GM19397 (cell line): ENCODE measurements around the gene ALAS1.

Experiments used
- ATAC-seq: cut with Tn5 transposase; IDR thresholded peaks from one replicate; pipeline ENCODE4 v1.9.1; 2021; ENCODE audit warnings: mild to moderate bottlenecking, moderate library complexity; ENCODE audit not compliant: unreplicated experiment

ALAS1 gene

DNA sequence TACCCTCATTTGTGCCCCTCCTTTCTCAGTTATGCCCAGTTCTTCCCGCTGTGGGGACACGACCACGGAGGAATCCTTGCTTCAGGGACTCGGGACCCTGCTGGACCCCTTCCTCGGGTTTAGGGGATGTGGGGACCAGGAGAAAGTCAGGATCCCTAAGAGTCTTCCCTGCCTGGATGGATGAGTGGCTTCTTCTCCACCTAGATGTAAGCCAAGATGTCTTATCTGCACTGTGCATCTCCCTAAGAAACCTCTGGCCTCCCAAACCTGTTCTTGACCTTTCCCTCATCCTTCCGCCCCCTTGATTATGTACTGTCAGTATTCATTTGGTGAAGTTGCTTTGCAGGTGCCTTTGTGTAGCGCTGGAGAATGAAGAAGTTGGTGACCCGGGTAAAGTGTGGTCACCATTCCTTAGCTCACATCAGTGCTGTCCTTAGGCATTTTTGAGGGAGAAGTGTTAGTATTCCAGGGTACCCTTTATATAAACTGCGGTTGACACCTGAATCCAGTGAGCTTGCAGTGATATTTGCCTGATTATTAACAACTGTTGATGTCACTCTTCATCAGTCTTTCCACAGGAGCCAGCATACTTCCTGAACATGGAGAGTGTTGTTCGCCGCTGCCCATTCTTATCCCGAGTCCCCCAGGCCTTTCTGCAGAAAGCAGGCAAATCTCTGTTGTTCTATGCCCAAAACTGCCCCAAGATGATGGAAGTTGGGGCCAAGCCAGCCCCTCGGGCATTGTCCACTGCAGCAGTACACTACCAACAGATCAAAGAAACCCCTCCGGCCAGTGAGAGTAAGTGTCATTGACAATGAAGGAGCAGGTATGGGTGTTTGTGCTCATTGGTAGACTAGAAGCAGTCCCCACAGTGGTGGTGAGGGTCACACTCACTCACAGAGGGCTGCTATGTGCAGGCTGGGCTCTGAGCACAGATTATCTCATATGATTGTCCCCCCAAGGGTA lies 966 bp downstream of the ALAS1 start:
- ATAC-seq, result no peak

DNA sequence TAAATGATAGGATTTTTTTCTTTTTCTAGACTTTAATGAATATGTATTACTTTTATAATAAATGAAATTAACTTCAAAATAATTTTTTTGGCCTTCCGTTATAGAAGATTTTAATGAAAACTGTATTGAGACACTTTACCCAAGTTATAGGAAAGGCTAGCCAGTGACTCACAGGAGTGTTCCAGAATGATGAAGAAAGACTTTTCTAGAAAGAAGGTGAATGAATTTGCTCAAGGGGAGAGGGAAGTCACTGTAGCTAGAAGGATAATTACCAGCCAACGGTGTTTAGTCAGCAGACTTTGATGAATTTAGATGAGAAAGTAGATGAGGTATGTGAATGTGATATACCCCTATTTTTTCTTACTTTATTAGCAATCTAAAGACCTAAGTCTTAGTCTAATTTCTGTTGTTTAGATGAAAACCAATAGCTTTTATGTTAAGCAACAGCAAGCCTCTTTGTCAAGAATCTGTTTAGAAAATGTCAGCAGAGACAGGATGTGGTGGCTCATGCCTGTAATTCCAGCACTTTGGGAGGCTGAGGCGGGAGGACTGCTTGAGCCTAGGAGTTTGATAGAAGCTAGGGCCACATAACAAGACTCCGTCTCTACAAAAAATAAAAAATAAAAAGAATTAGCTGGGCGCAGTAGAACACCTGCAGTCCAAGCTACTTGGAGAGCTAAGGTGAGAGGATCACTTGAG lies 3.2 kb downstream of the ALAS1 start:
- ATAC-seq, result no peak

DNA sequence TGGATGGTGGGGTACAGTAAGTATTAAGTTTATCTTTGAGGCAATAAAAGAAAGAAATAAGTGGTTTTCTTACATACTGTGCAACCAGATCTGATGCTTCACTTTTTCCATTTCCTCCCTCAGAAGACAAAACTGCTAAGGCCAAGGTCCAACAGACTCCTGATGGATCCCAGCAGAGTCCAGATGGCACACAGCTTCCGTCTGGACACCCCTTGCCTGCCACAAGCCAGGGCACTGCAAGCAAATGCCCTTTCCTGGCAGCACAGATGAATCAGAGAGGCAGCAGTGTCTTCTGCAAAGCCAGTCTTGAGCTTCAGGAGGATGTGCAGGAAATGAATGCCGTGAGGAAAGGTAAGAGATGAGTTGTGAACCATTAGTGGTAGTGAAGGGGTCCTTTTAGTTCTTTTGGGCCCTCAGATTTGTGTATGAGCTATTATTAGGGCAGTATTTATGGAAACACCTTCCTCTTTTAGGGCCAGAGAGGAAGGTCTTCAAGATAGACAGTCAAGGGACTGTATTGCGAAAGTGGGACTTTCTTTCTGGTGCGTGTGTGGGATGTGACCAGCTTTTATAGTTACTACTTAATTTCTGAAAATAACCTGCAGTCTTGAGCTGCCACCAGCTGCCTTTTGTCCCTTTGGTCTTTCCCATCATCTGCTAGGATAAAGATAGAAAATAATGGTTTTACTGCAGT lies 4.6 kb downstream of the ALAS1 start:
- no peak for ATAC-seq

DNA sequence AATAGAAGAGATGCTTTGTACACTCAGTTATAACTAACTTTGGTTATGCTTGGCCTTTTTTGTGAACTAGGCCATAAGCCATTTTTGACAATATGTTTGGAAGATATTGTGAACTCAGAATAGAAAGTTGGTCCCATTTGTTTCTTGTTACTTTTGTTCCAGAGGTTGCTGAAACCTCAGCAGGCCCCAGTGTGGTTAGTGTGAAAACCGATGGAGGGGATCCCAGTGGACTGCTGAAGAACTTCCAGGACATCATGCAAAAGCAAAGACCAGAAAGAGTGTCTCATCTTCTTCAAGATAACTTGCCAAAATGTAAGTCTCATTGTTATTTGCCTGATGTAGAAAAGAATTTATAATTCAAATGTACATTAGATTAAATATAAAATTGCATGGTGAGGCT lies 5.7 kb downstream of the ALAS1 start:
- no peak for ATAC-seq

DNA sequence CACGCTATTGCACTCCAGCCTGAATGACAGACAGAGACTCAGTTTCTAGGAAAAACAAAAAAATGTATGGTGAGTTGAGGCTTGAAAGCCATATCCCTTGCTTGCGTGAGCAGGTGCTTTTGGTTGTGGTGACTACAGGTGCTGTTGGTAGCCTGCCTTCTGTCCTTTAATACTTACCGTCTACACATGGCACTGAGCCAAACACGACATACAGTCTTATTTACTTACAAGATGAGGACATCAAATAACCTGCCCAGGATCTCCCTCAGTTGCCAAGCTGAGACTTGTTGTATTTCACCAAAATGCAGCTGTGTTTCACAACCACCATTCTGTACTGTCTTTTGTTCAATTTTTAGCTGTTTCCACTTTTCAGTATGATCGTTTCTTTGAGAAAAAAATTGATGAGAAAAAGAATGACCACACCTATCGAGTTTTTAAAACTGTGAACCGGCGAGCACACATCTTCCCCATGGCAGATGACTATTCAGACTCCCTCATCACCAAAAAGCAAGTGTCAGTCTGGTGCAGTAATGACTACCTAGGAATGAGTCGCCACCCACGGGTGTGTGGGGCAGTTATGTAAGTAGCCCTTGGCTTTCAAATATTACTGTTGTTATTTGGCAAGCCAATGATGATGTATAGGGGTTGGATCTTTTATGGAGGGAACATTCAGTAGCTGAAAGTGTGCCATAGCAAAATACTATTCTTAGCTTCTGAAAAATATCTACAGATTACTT lies 6.5 kb downstream of the ALAS1 start:
- no peak for ATAC-seq

DNA sequence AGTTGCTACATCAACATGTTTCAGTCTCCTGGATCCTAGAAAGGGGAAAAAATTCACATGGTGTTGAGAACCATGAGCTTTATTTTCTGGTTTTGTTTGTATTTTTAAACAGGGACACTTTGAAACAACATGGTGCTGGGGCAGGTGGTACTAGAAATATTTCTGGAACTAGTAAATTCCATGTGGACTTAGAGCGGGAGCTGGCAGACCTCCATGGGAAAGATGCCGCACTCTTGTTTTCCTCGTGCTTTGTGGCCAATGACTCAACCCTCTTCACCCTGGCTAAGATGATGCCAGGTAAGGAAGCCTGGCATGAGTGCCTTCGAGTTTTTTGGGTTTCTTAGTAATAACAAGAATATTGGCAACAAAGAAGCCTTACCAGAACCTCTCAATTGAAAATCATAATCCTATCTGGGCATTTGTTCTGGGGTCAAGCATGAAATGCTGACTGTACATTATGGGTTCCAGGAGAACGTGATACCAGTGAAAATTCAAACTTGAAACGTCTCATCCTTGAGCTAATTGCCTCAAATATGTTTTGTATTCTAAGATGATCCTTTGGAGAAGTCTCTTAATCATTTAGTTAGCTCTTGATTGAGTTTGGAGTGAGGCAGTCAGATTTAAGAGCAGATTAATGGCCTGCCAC lies 7.9 kb downstream of the ALAS1 start:
- ATAC-seq, result no peak

DNA sequence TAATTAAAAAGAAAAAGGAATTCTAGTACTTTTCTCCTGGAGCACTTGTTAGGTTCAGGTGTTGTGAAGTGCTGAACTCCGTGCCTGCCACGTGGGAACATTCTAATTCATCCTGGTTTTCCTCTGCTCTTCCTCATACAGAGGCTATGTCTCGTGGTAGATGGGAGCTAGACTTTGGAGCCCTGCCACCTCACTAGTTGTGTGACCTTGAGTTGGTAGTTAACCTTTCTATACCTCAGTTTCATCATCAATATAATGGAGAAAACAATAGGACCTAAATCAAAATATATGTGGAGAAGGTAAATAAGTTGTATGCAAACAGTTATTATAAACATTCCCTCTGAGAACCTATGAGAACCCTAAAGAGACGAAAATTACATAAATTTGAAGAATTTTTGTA lies 10.6 kb downstream of the ALAS1 start:
- no peak for ATAC-seq

DNA sequence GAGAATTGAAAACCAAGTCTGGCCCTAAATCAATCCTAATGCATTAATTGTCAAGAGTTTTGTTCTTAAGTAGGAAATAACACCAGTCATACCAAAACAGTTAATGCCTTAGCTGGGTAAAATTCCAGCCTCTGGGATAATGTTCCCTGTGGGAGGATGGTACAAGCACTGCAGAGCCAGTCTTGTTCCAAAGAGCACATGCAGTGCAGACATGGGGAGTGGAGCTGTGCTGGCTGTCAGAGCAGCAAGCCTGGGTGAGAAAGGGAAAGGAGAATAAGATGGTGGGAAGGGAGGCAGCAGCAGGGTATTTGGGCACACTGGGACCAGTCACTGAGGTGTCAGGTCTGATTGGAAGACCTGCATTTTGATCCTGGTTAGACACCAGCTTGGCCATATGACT lies 12.1 kb downstream of the ALAS1 start:
- ATAC-seq, result no peak

DNA sequence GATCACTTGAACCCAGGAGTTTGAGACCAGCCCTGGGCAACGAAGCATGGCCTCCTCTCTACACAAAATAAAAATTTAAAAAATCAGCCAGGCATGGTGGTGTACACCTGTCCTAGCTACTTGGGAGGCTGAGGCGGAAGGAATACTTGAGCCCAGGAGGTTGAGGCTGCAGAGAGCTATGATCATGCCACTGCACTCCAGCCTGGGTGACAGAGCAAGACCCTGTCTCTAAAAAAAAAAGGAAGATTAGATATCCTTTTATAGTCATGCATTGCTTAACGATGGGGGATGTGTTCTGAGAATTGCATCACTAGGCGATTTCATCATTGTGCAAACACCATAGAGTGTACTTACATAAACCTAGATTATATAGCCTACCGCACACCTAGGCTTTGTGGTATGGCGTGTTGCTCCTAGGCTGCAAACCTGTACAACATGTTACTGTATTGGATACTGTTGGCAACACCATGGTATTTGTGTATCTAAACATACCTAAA lies 12.6 kb downstream of the ALAS1 start:
- ATAC-seq, result no peak

DNA sequence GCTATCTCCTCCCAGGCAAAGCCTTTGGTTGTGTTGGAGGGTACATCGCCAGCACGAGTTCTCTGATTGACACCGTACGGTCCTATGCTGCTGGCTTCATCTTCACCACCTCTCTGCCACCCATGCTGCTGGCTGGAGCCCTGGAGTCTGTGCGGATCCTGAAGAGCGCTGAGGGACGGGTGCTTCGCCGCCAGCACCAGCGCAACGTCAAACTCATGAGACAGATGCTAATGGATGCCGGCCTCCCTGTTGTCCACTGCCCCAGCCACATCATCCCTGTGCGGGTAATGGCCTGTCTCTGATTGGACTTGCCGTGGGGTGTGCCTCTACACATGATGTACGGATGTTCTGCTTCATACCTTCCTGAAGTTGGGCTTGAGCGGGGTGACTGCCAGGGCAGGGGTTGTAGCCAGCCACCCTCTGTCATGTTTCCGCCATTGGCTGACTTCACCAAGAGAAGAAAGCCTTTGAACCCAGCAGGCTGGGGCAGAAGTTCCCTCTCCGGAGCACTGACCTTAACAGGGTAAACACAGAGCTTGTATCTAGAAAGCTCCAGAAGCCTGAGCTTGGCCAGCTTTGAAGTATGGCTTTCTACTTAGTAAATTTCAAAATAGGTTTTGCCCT lies 13.4 kb downstream of the ALAS1 start:
- no peak for ATAC-seq

DNA sequence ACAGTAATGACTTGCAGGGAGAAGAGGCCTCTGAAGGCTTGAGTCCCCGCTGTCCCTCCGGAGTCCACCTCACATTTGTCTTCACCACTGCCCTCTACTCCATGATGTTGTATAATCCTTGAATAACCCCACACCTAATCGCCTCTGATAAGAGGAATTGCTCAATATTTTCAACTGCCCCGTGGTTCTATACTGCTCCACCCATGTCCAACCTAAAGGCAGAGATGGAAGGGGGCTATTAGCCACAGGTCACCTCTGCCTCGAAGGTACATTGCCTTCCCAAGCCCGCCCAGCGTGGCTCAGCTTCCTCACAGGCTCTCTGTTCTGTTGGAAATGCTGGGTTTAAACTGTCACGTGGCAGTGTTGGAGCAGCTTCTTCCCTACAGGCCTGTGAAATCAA lies 15.0 kb downstream of the ALAS1 start:
- ATAC-seq, result no peak

DNA sequence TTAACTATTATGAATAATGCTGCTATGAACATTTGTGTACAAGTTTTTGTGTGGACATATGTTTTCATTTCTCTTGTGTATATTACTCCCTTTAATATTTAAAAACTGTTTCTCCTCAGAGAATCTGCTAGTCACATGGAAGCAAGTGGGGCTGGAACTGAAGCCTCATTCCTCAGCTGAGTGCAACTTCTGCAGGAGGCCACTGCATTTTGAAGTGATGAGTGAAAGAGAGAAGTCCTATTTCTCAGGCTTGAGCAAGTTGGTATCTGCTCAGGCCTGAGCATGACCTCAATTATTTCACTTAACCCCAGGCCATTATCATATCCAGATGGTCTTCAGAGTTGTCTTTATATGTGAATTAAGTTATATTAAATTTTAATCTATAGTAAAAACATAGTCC lies 15.9 kb downstream of the ALAS1 start:
- ATAC-seq, result no peak

DNA sequence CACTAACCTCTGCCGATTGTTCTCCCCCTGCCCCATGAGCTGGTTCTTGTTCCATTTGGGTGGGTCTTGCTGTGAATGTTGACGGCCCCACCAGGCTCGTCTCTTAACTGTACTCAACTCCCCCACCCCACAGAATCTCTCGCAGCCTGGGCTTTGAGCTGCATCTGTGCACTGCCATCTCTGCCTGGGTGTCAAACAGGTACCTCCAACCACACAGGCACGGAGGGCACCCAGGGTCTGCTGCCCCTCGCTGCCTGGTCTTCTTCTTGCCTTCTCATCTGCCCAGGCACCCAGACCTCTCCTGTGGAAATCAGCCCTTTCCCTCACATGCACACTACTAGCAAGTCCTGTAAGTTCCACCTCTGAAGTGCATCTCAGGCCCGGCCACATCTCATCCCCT lies 17.4 kb downstream of the ALAS1 start:
- no peak for ATAC-seq

DNA sequence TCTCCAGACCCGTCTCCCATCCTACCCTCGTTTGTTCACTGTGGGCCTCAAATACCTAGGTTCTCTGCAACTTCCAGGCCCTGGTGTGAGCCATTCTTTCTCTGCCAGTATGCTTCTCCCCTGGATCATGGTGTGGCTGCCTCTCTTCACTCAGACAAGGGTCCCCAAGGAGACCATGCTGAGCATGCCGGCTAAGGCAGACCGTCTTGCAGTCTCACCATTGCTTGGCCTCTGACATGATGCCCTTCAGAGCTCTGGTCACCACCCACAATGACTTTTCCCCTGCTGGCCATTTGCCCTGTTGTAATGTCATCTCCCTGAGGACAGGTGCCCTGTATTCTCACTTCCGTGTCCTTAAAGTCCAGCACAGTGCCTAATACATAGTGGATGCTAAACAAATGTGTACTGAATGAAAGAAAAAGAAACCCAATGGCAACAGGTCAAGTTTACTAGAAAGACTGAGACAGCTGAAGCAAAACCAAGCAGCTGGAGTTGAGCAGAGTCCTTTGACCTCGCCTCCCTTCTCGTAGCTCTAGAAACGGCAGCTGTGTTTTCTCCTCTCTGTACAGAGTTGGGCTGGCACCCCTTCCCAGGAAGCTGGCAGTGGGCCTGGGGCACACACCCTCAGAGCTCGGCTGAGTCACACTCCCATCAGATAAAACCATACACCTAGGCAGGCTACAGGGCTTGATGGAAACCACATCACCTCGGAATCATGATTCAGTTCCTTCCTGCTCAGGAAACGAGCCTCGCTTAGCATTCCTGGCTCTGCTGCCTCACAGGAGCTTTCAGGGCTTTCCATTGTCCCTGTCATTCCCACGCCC lies 18.8 kb downstream of the ALAS1 start:
- ATAC-seq, result no peak

DNA sequence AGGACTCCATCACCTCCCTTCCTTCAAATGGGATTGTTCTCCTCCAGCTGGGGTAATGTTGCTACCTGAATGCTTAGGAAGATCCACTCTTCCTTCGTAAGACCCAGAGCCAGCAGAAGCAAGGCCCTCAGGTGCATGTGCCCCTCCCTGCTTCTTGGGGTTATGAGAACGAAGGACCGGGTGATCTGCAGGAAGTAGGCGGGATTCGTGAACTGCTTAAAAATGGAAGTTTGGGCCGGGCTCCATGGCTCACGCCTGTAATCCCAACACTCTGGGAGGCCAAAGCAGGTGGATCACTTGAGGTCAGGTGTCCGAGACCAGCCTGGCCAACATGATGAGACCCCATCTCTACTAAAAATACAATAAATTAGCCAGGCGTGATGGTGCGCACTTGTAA lies 19.4 kb downstream of the ALAS1 start:
- ATAC-seq, result no peak

DNA sequence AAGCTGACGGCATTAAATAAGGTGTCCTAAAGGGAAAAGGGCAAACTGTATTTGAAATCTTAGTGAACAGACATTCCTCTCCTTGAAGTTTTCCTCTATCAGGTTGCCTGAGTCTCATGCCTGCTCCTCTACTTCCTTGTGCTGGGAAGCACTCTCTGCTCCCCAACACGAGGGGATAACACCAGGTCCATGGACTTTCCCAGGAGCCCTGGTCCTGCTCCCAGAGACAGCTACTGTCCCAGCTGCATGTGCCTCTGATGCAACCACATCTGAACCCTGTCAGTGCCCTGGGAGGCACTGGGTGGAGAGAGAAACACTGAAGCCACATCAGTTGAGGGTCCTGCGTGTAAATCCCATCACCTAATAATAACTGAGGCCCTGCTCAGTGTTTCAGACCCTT lies 20.1 kb downstream of the ALAS1 start:
- ATAC-seq, result no peak

DNA sequence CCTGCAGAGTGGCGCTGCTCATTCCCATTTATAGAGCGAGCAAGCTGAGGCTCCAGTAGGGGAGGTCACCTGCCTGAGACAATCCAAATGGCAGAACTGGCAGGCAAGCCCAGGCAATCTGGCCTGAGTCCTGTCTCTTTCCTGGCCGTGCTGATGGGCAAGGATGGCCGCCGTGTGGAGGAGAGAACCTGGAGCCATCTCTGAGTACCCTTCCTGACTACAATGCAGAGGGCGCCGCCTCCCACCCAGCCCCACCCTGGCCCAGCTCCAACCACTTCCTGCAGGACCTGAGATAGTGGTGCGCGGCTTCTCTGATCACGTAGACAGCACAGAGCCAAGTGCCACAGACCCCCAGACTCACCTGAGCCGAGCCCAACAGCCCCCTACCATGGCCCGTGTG lies 20.5 kb downstream of the ALAS1 start:
- no peak for ATAC-seq

DNA sequence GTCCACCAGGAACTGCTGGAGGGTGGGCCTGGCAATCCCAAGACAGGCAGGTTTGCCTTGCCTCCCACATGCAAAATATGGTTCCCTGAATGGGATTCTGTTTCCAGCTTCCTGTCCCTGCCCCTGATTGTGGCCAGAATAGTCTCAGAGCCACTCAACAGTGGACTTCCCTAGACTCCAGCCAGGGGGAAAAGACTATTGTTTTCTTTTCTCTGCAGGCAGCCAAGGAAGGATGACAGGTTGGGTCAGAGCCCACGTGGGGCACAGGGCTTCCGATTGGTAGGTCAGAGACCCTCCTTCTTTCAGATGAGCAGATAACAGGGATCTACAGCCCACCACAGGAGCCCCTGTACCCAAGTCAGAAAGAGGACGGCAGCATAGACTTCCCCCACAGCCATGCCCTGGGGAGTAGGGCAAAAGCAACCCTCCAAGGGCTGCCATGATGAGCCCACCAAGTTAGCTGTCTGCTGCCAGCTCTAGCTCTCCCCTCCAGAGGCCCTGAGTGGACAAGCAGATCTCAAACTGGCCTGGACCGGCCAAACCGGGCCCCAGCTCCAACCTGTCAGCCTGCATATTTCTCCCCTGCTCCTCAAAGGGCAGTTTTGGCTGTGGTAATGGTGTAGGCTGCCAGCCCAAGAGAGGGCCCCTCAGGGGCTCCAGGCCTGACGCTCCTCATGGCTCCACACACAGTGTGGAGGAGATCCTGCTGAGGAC lies 21.1 kb downstream of the ALAS1 start:
- no peak for ATAC-seq
